WTC11 (cell line): ENCODE data around the gene PCK2. TPM values are rescaled to one million over a fixed set of nuclear protein-coding genes. Genes with fewer than 3 reads are reported as not detected.

ENCODE experiments used
- ATAC-seq: fragments of 200-7000 bp; cut with Tn5 transposase; 2 replicates; pipeline ENCODE4 v1.10.0; 2021; ENCODE audit warnings: mild to moderate bottlenecking, moderate library complexity
- CTCF ChIA-PET: fragments of 300-600 bp; sonication (Branson Sonifier 250); formaldehyde crosslinking; loops from one replicate; lab custom pipeline; 2021; ENCODE audit warnings: antibody characterized with exemption; lab: Charles Lee
- POLR2A ChIA-PET: fragments of 350-600 bp; sonication (Branson Sonifier 250); formaldehyde crosslinking; loops from one replicate; lab custom pipeline; 2021; ENCODE audit warnings: antibody characterized with exemption; lab: Charles Lee
- DNase-seq: peaks from one replicate; pipeline ENCODE4 v3.0.0; 2021; ENCODE audit warnings: low spot score
- H3K27ac Mint-ChIP-seq: 2 replicates; pipeline ENCODE4 v1.8.0; 2021; ENCODE audit warnings: mixed read lengths
- H3K27me3 Mint-ChIP-seq: 2 replicates; pipeline ENCODE4 v1.8.0; 2021; ENCODE audit warnings: low read depth, mild to moderate bottlenecking, moderate library complexity, mixed read lengths
- H3K36me3 Mint-ChIP-seq: 2 replicates; pipeline ENCODE4 v1.8.0; 2021; ENCODE audit warnings: mixed read lengths
- H3K4me1 Mint-ChIP-seq: 2 replicates; pipeline ENCODE4 v1.8.0; 2022; ENCODE audit warnings: mixed read lengths
- H3K4me3 Mint-ChIP-seq: 2 replicates; pipeline ENCODE4 v1.8.0; 2021; ENCODE audit warnings: mild to moderate bottlenecking, moderate library complexity, mixed read lengths
- H3K9me3 Mint-ChIP-seq: 2 replicates; pipeline ENCODE4 v1.8.0; 2021; ENCODE audit warnings: mixed read lengths
- ATF1 ChIP-seq: sonication (generic); formaldehyde crosslinking; IDR thresholded peaks from 2 replicates; pipeline ENCODE4 v1.8.1; 2023; ENCODE audit warnings: mild to moderate bottlenecking, moderate library complexity, missing genetic modification reagents
- ATF2 ChIP-seq: sonication (generic); formaldehyde crosslinking; IDR thresholded peaks from 2 replicates; pipeline ENCODE4 v1.8.1; 2022; ENCODE audit warnings: low read depth, missing genetic modification reagents, borderline replicate concordance
- CBFB ChIP-seq: sonication (generic); formaldehyde crosslinking; IDR thresholded peaks from 2 replicates; pipeline ENCODE4 v1.8.1; 2022; ENCODE audit warnings: mild to moderate bottlenecking, low read depth, missing genetic modification reagents
- FOXJ3 ChIP-seq: sonication (generic); formaldehyde crosslinking; IDR thresholded peaks from 2 replicates; pipeline ENCODE4 v1.9.0; 2021; ENCODE audit warnings: missing genetic modification reagents, mild to moderate bottlenecking, borderline replicate concordance
- GTF2I ChIP-seq: fragments of 250-450 bp; sonication (Bioruptor Pico); conservative IDR thresholded peaks from 2 replicates; pipeline ENCODE4 v1.4.0; 2021; ENCODE audit warnings: mild to moderate bottlenecking
- MXD4 ChIP-seq: fragments of 250-450 bp; sonication (Bioruptor Pico); IDR thresholded peaks from 2 replicates; pipeline ENCODE4 v1.8.0; 2021; ENCODE audit warnings: mild to moderate bottlenecking, moderate library complexity, borderline replicate concordance
- NFYB ChIP-seq: sonication (generic); formaldehyde crosslinking; conservative IDR thresholded peaks from 2 replicates; pipeline ENCODE4 v1.8.0; 2022; ENCODE audit warnings: low read depth, missing genetic modification reagents
- NR1H2 ChIP-seq: sonication (generic); formaldehyde crosslinking; IDR thresholded peaks from 2 replicates; pipeline ENCODE4 v1.9.0; 2021; ENCODE audit warnings: mild to moderate bottlenecking, moderate library complexity, missing genetic modification reagents
- PRRX2 ChIP-seq: fragments of 250-450 bp; sonication (Bioruptor Pico); IDR thresholded peaks from 2 replicates; pipeline ENCODE4 v1.8.0; 2021; ENCODE audit warnings: mild to moderate bottlenecking
- RORB ChIP-seq: fragments of 250-450 bp; sonication (Bioruptor Pico); IDR thresholded peaks from 2 replicates; pipeline ENCODE4 v1.9.0; 2021; ENCODE audit warnings: mild to moderate bottlenecking
- SOX15 ChIP-seq: fragments of 250-450 bp; sonication (Bioruptor Pico); IDR thresholded peaks from 2 replicates; pipeline ENCODE4 v1.9.0; 2021; ENCODE audit warnings: mild to moderate bottlenecking
- TCF7 ChIP-seq: sonication (generic); formaldehyde crosslinking; IDR thresholded peaks from 2 replicates; pipeline ENCODE4 v1.8.0; 2022; ENCODE audit warnings: mild to moderate bottlenecking, low read depth, missing genetic modification reagents, moderate library complexity
- TP53 ChIP-seq: sonication (generic); formaldehyde crosslinking; IDR thresholded peaks from 2 replicates; pipeline ENCODE4 v1.8.1; 2023; ENCODE audit warnings: mild to moderate bottlenecking, missing genetic modification reagents
- ZBTB21 ChIP-seq: sonication (generic); formaldehyde crosslinking; IDR thresholded peaks from 2 replicates; pipeline ENCODE4 v1.8.1; 2023; ENCODE audit warnings: mild to moderate bottlenecking, missing genetic modification reagents, borderline replicate concordance
- ZNF121 ChIP-seq: sonication (generic); formaldehyde crosslinking; IDR thresholded peaks from 2 replicates; pipeline ENCODE4 v1.8.0; 2023; ENCODE audit warnings: missing genetic modification reagents
- total RNA-seq: library from RNA; stranded (reverse); gene quantifications from 3 replicates; pipeline ENCODE4 v1.2.3, GENCODE V29; 2021
- TF ChIP-seq, protein P1 (sequence below): sonication (generic); formaldehyde crosslinking; conservative IDR thresholded peaks from 2 replicates; pipeline ENCODE4 v1.8.1; 2022; ENCODE audit warnings: mild to moderate bottlenecking, missing genetic modification reagents
- TF ChIP-seq, protein P2 (sequence below): sonication (generic); formaldehyde crosslinking; IDR thresholded peaks from 2 replicates; pipeline ENCODE4 v1.8.0; 2023; ENCODE audit warnings: missing genetic modification reagents, mild to moderate bottlenecking, borderline replicate concordance
- TF ChIP-seq, protein P3 (sequence below): sonication (generic); formaldehyde crosslinking; IDR thresholded peaks from 2 replicates; pipeline ENCODE4 v1.8.1; 2022; ENCODE audit warnings: mild to moderate bottlenecking, moderate library complexity, missing genetic modification reagents
- TF ChIP-seq, protein P4 (sequence below): fragments of 250-450 bp; sonication (Bioruptor Pico); conservative IDR thresholded peaks from 2 replicates; pipeline ENCODE4 v1.9.0; 2021; ENCODE audit warnings: mild to moderate bottlenecking
- TF ChIP-seq, protein P5 (sequence below): fragments of 250-450 bp; sonication (Bioruptor Pico); IDR thresholded peaks from 2 replicates; pipeline ENCODE4 v1.8.0; 2021; ENCODE audit warnings: mild to moderate bottlenecking
- TF ChIP-seq, protein P6 (sequence below): sonication (generic); formaldehyde crosslinking; IDR thresholded peaks from 2 replicates; pipeline ENCODE4 v1.8.0; 2022; ENCODE audit warnings: mild to moderate bottlenecking, missing genetic modification reagents

Gene PCK2
- total RNA-seq, 1 experiment from 2014 or later: 67.0 TPM

GRCh38 chr14:24102357-24103048 is 8.4 kb downstream of the PCK2 start:
- H3K36me3 Mint-ChIP-seq: peaks cover 49% of the 10 kb centered on the region
- no peak overlapping the region for H3K27ac Mint-ChIP-seq

GRCh38 chr14:24103451-24103850 is 9.3 kb downstream of the PCK2 start:
- no peak for ATAC-seq
- Mint-ChIP-seq H3K27ac (no peak overlapping the region), H3K4me1 (no peaks in the 10 kb centered on the region), H3K27me3 (no peaks in the 10 kb centered on the region; the same call in 1 of the 2 replicates), H3K9me3 (peaks cover 27% of the 10 kb centered on the region), H3K36me3 (peaks cover 49% of the 10 kb centered on the region)
- no peak for DNase-seq
- CTCF ChIA-PET: interaction anchor here (1.6 kb wide), 1 partner anchor 45 kb away, joined by 5 read pairs; no protein-coding TSS in a partner anchor
- POLR2A ChIA-PET: interaction anchor here (1.3 to 5.7 kb wide), 2 partner anchors 9 to 12 kb away, joined by 8 to 29 read pairs; partner anchors contain the start of genes DCAF11, NRL and PCK2
- TF ChIP-seq, protein P1, sequence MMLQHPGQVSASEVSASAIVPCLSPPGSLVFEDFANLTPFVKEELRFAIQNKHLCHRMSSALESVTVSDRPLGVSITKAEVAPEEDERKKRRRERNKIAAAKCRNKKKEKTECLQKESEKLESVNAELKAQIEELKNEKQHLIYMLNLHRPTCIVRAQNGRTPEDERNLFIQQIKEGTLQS (CRISPR knock-in tag): no peak
- TF ChIP-seq, protein P2, sequence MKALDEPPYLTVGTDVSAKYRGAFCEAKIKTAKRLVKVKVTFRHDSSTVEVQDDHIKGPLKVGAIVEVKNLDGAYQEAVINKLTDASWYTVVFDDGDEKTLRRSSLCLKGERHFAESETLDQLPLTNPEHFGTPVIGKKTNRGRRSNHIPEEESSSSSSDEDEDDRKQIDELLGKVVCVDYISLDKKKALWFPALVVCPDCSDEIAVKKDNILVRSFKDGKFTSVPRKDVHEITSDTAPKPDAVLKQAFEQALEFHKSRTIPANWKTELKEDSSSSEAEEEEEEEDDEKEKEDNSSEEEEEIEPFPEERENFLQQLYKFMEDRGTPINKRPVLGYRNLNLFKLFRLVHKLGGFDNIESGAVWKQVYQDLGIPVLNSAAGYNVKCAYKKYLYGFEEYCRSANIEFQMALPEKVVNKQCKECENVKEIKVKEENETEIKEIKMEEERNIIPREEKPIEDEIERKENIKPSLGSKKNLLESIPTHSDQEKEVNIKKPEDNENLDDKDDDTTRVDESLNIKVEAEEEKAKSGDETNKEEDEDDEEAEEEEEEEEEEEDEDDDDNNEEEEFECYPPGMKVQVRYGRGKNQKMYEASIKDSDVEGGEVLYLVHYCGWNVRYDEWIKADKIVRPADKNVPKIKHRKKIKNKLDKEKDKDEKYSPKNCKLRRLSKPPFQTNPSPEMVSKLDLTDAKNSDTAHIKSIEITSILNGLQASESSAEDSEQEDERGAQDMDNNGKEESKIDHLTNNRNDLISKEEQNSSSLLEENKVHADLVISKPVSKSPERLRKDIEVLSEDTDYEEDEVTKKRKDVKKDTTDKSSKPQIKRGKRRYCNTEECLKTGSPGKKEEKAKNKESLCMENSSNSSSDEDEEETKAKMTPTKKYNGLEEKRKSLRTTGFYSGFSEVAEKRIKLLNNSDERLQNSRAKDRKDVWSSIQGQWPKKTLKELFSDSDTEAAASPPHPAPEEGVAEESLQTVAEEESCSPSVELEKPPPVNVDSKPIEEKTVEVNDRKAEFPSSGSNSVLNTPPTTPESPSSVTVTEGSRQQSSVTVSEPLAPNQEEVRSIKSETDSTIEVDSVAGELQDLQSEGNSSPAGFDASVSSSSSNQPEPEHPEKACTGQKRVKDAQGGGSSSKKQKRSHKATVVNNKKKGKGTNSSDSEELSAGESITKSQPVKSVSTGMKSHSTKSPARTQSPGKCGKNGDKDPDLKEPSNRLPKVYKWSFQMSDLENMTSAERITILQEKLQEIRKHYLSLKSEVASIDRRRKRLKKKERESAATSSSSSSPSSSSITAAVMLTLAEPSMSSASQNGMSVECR (CRISPR knock-in tag): no peak
- TF ChIP-seq, protein P3, sequence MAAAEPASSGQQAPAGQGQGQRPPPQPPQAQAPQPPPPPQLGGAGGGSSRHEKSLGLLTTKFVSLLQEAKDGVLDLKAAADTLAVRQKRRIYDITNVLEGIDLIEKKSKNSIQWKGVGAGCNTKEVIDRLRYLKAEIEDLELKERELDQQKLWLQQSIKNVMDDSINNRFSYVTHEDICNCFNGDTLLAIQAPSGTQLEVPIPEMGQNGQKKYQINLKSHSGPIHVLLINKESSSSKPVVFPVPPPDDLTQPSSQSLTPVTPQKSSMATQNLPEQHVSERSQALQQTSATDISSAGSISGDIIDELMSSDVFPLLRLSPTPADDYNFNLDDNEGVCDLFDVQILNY (CRISPR knock-in tag): no peak
- TF ChIP-seq MXD4: no peak
- no peak for TF ChIP-seq ATF2
- TF ChIP-seq PRRX2 (CRISPR knock-in tag): no peak
- TF ChIP-seq, protein P4, sequence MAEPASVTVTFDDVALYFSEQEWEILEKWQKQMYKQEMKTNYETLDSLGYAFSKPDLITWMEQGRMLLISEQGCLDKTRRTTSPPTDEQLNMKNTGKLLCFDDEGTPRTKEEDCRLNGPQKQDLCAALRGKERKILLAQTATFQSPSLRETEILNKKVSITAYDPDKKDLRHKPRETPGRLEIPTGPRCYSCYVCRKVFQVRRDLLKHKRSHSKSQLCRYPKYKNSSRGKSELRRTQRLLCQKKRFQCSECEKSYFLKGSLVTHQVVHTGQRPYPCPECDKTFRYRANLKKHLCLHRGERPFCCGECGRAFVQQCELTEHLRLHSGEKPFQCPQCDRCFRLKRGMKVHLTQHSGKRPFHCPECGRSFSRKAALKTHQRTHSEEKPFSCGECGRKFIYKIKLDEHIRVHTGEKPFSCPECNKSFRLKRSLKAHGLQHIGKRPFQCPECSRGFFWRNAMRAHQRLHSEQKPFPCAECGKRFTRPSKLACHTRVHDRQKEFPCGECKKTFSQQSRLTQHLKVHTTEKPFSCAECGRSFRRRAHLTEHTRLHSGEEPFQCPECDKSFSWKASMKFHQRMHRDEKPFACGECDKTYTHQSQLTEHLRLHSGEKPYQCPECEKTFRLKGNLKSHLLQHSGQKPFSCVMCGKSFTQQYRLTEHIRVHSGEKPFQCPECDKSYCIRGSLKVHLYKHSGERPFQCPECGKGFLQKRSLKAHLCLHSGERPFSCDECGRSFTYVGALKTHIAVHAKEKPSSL (CRISPR knock-in tag): no peak
- no peak for TF ChIP-seq NR1H2 (CRISPR knock-in tag)
- TF ChIP-seq GTF2I: no peak
- TF ChIP-seq, all 79 proteins: peak for 0
- no peak overlapping the region for H3K4me3 Mint-ChIP-seq

More at GRCh38 chr14:24102357-24103048, 8.4 kb downstream of the PCK2 start:
- ChIA-PET CTCF (interaction anchor here (1.0 kb wide), 1 partner anchor 44 kb away, joined by 3 read pairs; no protein-coding TSS in a partner anchor), POLR2A (interaction anchor here (0.6 to 5.7 kb wide), 4 partner anchors 8 to 30 kb away, joined by 3 to 29 read pairs (median 6); partner anchors contain the start of genes DCAF11, NRL and PCK2)
- no peaks in the 10 kb centered on the region; the same call in 1 of the 2 replicates for H3K27me3 Mint-ChIP-seq
- no peaks in the 10 kb centered on the region for H3K4me1 Mint-ChIP-seq
- TF ChIP-seq NFYB (CRISPR knock-in tag): no peak
- TF ChIP-seq, protein P5, sequence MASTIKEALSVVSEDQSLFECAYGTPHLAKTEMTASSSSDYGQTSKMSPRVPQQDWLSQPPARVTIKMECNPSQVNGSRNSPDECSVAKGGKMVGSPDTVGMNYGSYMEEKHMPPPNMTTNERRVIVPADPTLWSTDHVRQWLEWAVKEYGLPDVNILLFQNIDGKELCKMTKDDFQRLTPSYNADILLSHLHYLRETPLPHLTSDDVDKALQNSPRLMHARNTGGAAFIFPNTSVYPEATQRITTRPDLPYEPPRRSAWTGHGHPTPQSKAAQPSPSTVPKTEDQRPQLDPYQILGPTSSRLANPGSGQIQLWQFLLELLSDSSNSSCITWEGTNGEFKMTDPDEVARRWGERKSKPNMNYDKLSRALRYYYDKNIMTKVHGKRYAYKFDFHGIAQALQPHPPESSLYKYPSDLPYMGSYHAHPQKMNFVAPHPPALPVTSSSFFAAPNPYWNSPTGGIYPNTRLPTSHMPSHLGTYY (CRISPR knock-in tag): no peak
- no peak for TF ChIP-seq TCF7 (CRISPR knock-in tag)
- no peak for TF ChIP-seq TP53 (CRISPR knock-in tag)
- no peak for TF ChIP-seq ZBTB21 (CRISPR knock-in tag)
- no peak for TF ChIP-seq SOX15 (CRISPR knock-in tag)
- no peak for TF ChIP-seq RORB (CRISPR knock-in tag)
- TF ChIP-seq ZNF121 (CRISPR knock-in tag): no peak
- TF ChIP-seq, protein P6, sequence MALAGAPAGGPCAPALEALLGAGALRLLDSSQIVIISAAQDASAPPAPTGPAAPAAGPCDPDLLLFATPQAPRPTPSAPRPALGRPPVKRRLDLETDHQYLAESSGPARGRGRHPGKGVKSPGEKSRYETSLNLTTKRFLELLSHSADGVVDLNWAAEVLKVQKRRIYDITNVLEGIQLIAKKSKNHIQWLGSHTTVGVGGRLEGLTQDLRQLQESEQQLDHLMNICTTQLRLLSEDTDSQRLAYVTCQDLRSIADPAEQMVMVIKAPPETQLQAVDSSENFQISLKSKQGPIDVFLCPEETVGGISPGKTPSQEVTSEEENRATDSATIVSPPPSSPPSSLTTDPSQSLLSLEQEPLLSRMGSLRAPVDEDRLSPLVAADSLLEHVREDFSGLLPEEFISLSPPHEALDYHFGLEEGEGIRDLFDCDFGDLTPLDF (CRISPR knock-in tag): no peak
- TF ChIP-seq, protein P1 (CRISPR knock-in tag): no peak
- no peak for TF ChIP-seq CBFB
- no peak for TF ChIP-seq ATF1 (CRISPR knock-in tag)
- no peak for TF ChIP-seq FOXJ3
- no peak for ATAC-seq
- no peak for DNase-seq
- peaks cover 27% of the 10 kb centered on the region for H3K9me3 Mint-ChIP-seq
- no peak overlapping the region for H3K4me3 Mint-ChIP-seq
